MCF 10A (cell line): ENCODE results near the gene BMP8B. TPM values are rescaled to one million over a fixed set of nuclear protein-coding genes. Genes with fewer than 3 reads are reported as not detected.
"Not testable (repeated sequence)": the region's sequence is repeated elsewhere in the genome, so short reads cannot be mapped to it uniquely, and the experiment has no call there.

Experiments used
- BruUV-seq: library from RNA; stranded (reverse); fragments of 400-500 nt; replicated peaks from 2 replicates; lab custom pipeline; 2021; lab: Mats Ljungman, UMichigan
- CTCF ChIA-PET: fragments of 300-600 bp; sonication (Branson Sonifier 250); formaldehyde crosslinking; extraction: SDS; loops from one replicate; lab custom pipeline; 2021; ENCODE audit warnings: antibody characterized with exemption, inconsistent platforms; lab: Yijun Ruan, JAX
- POLR2A ChIA-PET: fragments of 300-600, 350-650 bp; sonication (Branson Sonifier 250); formaldehyde crosslinking; extraction: SDS; loops from one replicate; lab custom pipeline; 2020; ENCODE audit warnings: antibody characterized with exemption, inconsistent platforms; lab: Yijun Ruan, JAX
- DNase-seq: peaks from one replicate; pipeline ENCODE4 v3.0.0-alpha.2; 2018; ENCODE audit not compliant: unreplicated experiment
- H3K27ac Mint-ChIP-seq: one replicate; pipeline ENCODE4 v1.8.0; 2022; ENCODE audit warnings: mild to moderate bottlenecking, low read depth, mixed read lengths; ENCODE audit not compliant: unreplicated experiment
- H3K27me3 Mint-ChIP-seq: one replicate; pipeline ENCODE4 v1.8.0; 2022; ENCODE audit warnings: mixed read lengths; ENCODE audit not compliant: insufficient read depth, unreplicated experiment
- H3K36me3 Mint-ChIP-seq: one replicate; pipeline ENCODE4 v1.8.0; 2022; ENCODE audit warnings: mild to moderate bottlenecking, moderate library complexity, mixed read lengths; ENCODE audit not compliant: insufficient read depth, unreplicated experiment
- H3K4me1 Mint-ChIP-seq: one replicate; pipeline ENCODE4 v1.8.0; 2022; ENCODE audit warnings: mixed read lengths; ENCODE audit not compliant: insufficient read depth, unreplicated experiment
- H3K4me3 Mint-ChIP-seq: one replicate; pipeline ENCODE4 v1.8.0; 2022; ENCODE audit warnings: mild to moderate bottlenecking, moderate library complexity, mixed read lengths; ENCODE audit not compliant: unreplicated experiment
- H3K9me3 Mint-ChIP-seq: one replicate; pipeline ENCODE4 v1.8.0; 2022; ENCODE audit warnings: mixed read lengths; ENCODE audit not compliant: unreplicated experiment
- CTCF ChIP-seq: fragments of 200-600 bp; IDR thresholded peaks from one replicate; pipeline ENCODE4 v1.8.0; 2022; ENCODE audit warnings: antibody characterized with exemption, mild to moderate bottlenecking; ENCODE audit not compliant: unreplicated experiment
- intact Hi-C: fragments of 100-400 bp; cut with micrococcal nuclease; formaldehyde crosslinking; loops from 2 replicates; pipeline ENCODE4 v1.14.1; 2022
- total RNA-seq: library from RNA; stranded (reverse); gene quantifications from 2 replicates; pipeline ENCODE4 v1.2.3, GENCODE V29; 2022

Gene BMP8B
- total RNA-seq, 1 experiment from 2014 or later = 0.21 TPM

GRCh38 chr1:39819091-39819812, 30.6 kb upstream of the BMP8B start:
- DNase-seq = peak; percentile 63
- intact Hi-C loops = loop anchor here (5.0 kb wide), 1 partner anchor 98 kb away; no protein-coding TSS in a partner anchor
- Mint-ChIP-seq H3K9me3 (peaks cover 3% of the 10 kb centered on the region), H3K4me3 (no peak overlapping the region), H3K27me3 (no peaks in the 10 kb centered on the region), H3K36me3 (no peaks in the 10 kb centered on the region), H3K4me1 (peaks cover 9% of the 10 kb centered on the region), H3K27ac (no peak overlapping the region)
- BruUV-seq = no TSS peak
- CTCF ChIA-PET = interaction anchor here (0.5 to 3.7 kb wide), 10 partner anchors 18 to 683 kb away, joined by 3 to 48 read pairs (median 4); partner anchors contain the start of gene MYCL
- no peak for TF ChIP-seq CTCF
- POLR2A ChIA-PET = interaction anchor here (0.7 to 0.9 kb wide), 2 partner anchors 14 to 17 kb away, joined by 3 read pairs; no protein-coding TSS in a partner anchor

GRCh38 chr1:39818482-39818881, 29.8 kb upstream of the BMP8B start:
- Mint-ChIP-seq H3K27me3 (no peaks in the 10 kb centered on the region), H3K9me3 (no peaks in the 10 kb centered on the region), H3K27ac (no peak overlapping the region), H3K4me1 (peaks cover 9% of the 10 kb centered on the region), H3K36me3 (no peaks in the 10 kb centered on the region), H3K4me3 (no peak overlapping the region)
- ChIA-PET POLR2A (interaction anchor here (0.6 to 1.2 kb wide), 4 partner anchors 18 to 258 kb away, joined by 3 read pairs; no protein-coding TSS in a partner anchor), CTCF (interaction anchor here (0.5 to 3.7 kb wide), 11 partner anchors 27 to 684 kb away, joined by 3 to 48 read pairs (median 4); partner anchors contain the start of gene MYCL)
- TF ChIP-seq CTCF = no peak
- BruUV-seq = no TSS peak
- intact Hi-C loops = loop anchor here (5.0 kb wide), 1 partner anchor 99 kb away; no protein-coding TSS in a partner anchor
- peak; percentile 85 for DNase-seq

- H3K4me1 Mint-ChIP-seq, H3K27ac Mint-ChIP-seq, H3K9me3 Mint-ChIP-seq, H3K4me3 Mint-ChIP-seq, BruUV-seq, H3K36me3 Mint-ChIP-seq, H3K27me3 Mint-ChIP-seq: not testable (repeated sequence)
- POLR2A ChIA-PET = interaction anchor here (0.5 to 1.2 kb wide), 5 partner anchors 85 to 259 kb away, joined by 3 to 4 read pairs (median 3); no protein-coding TSS in a partner anchor
- DNase-seq = peak; percentile 52
- TF ChIP-seq CTCF = peak; percentile 3
- intact Hi-C loops = loop anchor here (5.0 kb wide), 1 partner anchor 100 kb away; no protein-coding TSS in a partner anchor
- CTCF ChIA-PET = interaction anchor here (0.6 to 3.7 kb wide), 22 partner anchors 18 to 247 kb away, joined by 3 to 48 read pairs (median 4); partner anchors contain the start of gene MYCL
Measured at GRCh38 chr1:39817091-39817932, 28.6 kb upstream of the BMP8B start.
